Mesothelial cell of epicardium (in vitro differentiated cells): Measurements from ENCODE around the gene DHX58. TPM values are rescaled to one million over a fixed set of nuclear protein-coding genes. Genes with fewer than 3 reads are reported as not detected.

ENCODE experiments used
- DNase-seq, 2 experiments: peaks; one replicate each; pipeline ENCODE4 v3.0.0; 2021; ENCODE audit warnings: low spot score in 2 of 2; ENCODE audit not compliant: unreplicated experiment in 2 of 2
- H3K27ac Mint-ChIP-seq: 2 replicates; pipeline ENCODE4 v1.8.0; 2021; ENCODE audit warnings: mixed read lengths
- H3K27me3 Mint-ChIP-seq: 2 replicates; pipeline ENCODE4 v1.8.0; 2021; ENCODE audit warnings: low read depth, mixed read lengths
- H3K36me3 Mint-ChIP-seq: 2 replicates; pipeline ENCODE4 v1.8.0; 2021; ENCODE audit warnings: mixed read lengths
- H3K4me1 Mint-ChIP-seq: 2 replicates; pipeline ENCODE4 v1.8.0; 2021; ENCODE audit warnings: mixed read lengths
- H3K4me3 Mint-ChIP-seq: 2 replicates; pipeline ENCODE4 v1.8.0; 2021; ENCODE audit warnings: mild to moderate bottlenecking, moderate library complexity, mixed read lengths
- H3K9me3 Mint-ChIP-seq: 2 replicates; pipeline ENCODE4 v1.8.0; 2021; ENCODE audit warnings: mixed read lengths
- CTCF ChIP-seq: fragments of 200-600 bp; sonication (generic); IDR thresholded peaks from one replicate; pipeline ENCODE4 v1.5.0; 2021; ENCODE audit warnings: antibody characterized with exemption; ENCODE audit not compliant: unreplicated experiment
- total RNA-seq: library from RNA; stranded (reverse); gene quantifications from 3 replicates; pipeline ENCODE4 v1.2.1, GENCODE V29; 2021

The DHX58 gene
- total RNA-seq, 1 donor from 2014 or later = 11.3 TPM

- Mint-ChIP-seq H3K27ac (peak overlapping the region; percentile 39), H3K4me3 (no peak overlapping the region), H3K9me3 (no peaks in the 10 kb centered on the region), H3K27me3 (peaks cover 24% of the 10 kb centered on the region), H3K4me1 (peaks cover 10% of the 10 kb centered on the region), H3K36me3 (peaks cover 2% of the 10 kb centered on the region)
- TF ChIP-seq CTCF = no peak
- DNase-seq = no peak
Observed at GRCh38 chr17:42110301-42111264, 1.9 kb downstream of the DHX58 start.

GRCh38 chr17:42109086-42109485, 3.4 kb downstream of the DHX58 start:
- Mint-ChIP-seq H3K4me3 (no peak overlapping the region), H3K4me1 (peaks cover 10% of the 10 kb centered on the region), H3K9me3 (no peaks in the 10 kb centered on the region), H3K27me3 (peaks cover 31% of the 10 kb centered on the region), H3K36me3 (peaks cover 2% of the 10 kb centered on the region), H3K27ac (no peak overlapping the region)
- TF ChIP-seq CTCF = no peak
- DNase-seq = no peak

GRCh38 chr17:42107597-42108576, 4.6 kb downstream of the DHX58 start:
- Mint-ChIP-seq H3K4me1 (peaks cover 9% of the 10 kb centered on the region), H3K4me3 (peak overlapping the region; percentile 44), H3K27me3 (peaks cover 31% of the 10 kb centered on the region), H3K9me3 (no peaks in the 10 kb centered on the region), H3K27ac (no peak overlapping the region), H3K36me3 (no peaks in the 10 kb centered on the region)
- DNase-seq = peak; percentile 82 to 89
- TF ChIP-seq CTCF = no peak

- peaks cover 5% of the 10 kb centered on the region for H3K4me1 Mint-ChIP-seq
- no peak for DNase-seq
- no peaks in the 10 kb centered on the region for H3K36me3 Mint-ChIP-seq
- no peak overlapping the region for H3K27ac Mint-ChIP-seq
- H3K9me3 Mint-ChIP-seq = no peaks in the 10 kb centered on the region
- H3K4me3 Mint-ChIP-seq = peak overlapping the region; percentile 44
- TF ChIP-seq CTCF = no peak
- H3K27me3 Mint-ChIP-seq = peaks cover 34% of the 10 kb centered on the region
Observed at GRCh38 chr17:42107124-42107523, 5.4 kb downstream of the DHX58 start.

GRCh38 chr17:42106009-42106408, 6.5 kb downstream of the DHX58 start:
- no peak for DNase-seq
- Mint-ChIP-seq H3K4me1 (peaks cover 2% of the 10 kb centered on the region), H3K4me3 (no peak overlapping the region), H3K27me3 (peaks cover 38% of the 10 kb centered on the region), H3K27ac (no peak overlapping the region), H3K36me3 (no peaks in the 10 kb centered on the region), H3K9me3 (no peaks in the 10 kb centered on the region)
- no peak for TF ChIP-seq CTCF
